Mesendoderm (in vitro differentiated cells): ENCODE measurements around the gene BUB1B.

ENCODE experiments used
- DNase-seq: peaks from one replicate; pipeline ENCODE4 v3.0.0; 2013
- H2AK5ac ChIP-seq: 2 replicates; pipeline ENCODE4 v1.6.1; 2013; ENCODE audit warnings: low read length, inconsistent platforms
- H2BK120ac ChIP-seq: 2 replicates; pipeline ENCODE4 v1.6.1; 2013; ENCODE audit warnings: low read depth, mild to moderate bottlenecking, low read length, moderate library complexity, mixed read lengths
- H2BK15ac ChIP-seq: replicated peaks from 2 replicates; pipeline ENCODE4 v1.6.1; 2013; ENCODE audit warnings: low read depth, mild to moderate bottlenecking, moderate library complexity
- H2BK5ac ChIP-seq: 2 replicates; pipeline ENCODE4 v1.6.1; 2013; ENCODE audit warnings: low read length, inconsistent platforms
- H3K18ac ChIP-seq: 2 replicates; pipeline ENCODE4 v1.6.1; 2013; ENCODE audit warnings: mild to moderate bottlenecking, low read length, mixed read lengths
- H3K23ac ChIP-seq: one replicate; pipeline ENCODE4 v1.6.1; 2013; ENCODE audit warnings: low read length
- H3K27ac ChIP-seq: 2 replicates; pipeline ENCODE4 v1.5.1; 2013; ENCODE audit warnings: low read depth, mild to moderate bottlenecking, inconsistent platforms, low read length, moderate library complexity
- H3K27me3 ChIP-seq: 2 replicates; pipeline ENCODE4 v1.6.1; 2013; ENCODE audit warnings: low read length, control low read depth, mild to moderate bottlenecking, inconsistent platforms; ENCODE audit not compliant: insufficient read depth, poor library complexity
- H3K36me3 ChIP-seq: 2 replicates; pipeline ENCODE4 v1.6.1; 2013; ENCODE audit warnings: low read length, inconsistent platforms; ENCODE audit not compliant: control insufficient read depth, insufficient read depth
- H3K4ac ChIP-seq: one replicate; pipeline ENCODE4 v1.6.1; 2013; ENCODE audit warnings: low read depth, mild to moderate bottlenecking, low read length, moderate library complexity
- H3K4me1 ChIP-seq: 2 replicates; pipeline ENCODE4 v1.6.1; 2013; ENCODE audit warnings: low read depth, low read length, inconsistent platforms; ENCODE audit not compliant: control insufficient read depth
- H3K4me2 ChIP-seq: 2 replicates; pipeline ENCODE4 v1.6.1; 2013; ENCODE audit warnings: low read length
- H3K4me3 ChIP-seq: 2 replicates; pipeline ENCODE4 v1.5.1; 2013; ENCODE audit warnings: mild to moderate bottlenecking, low read length
- H3K56ac ChIP-seq: one replicate; pipeline ENCODE4 v1.6.1; 2013; ENCODE audit warnings: low read length
- H3K79me1 ChIP-seq: 2 replicates; pipeline ENCODE4 v1.6.1; 2013; ENCODE audit warnings: low read length, inconsistent platforms
- H3K79me2 ChIP-seq: 2 replicates; pipeline ENCODE4 v1.6.1; 2013; ENCODE audit warnings: mild to moderate bottlenecking, low read length; ENCODE audit not compliant: control insufficient read depth, insufficient read depth
- H3K9ac ChIP-seq: 2 replicates; pipeline ENCODE4 v1.6.1; 2013; ENCODE audit warnings: low read length, inconsistent platforms
- H4K5ac ChIP-seq: one replicate; pipeline ENCODE4 v1.6.1; 2013; ENCODE audit warnings: low read length
- H4K8ac ChIP-seq: one replicate; pipeline ENCODE4 v1.6.1; 2013; ENCODE audit warnings: low read depth, mild to moderate bottlenecking, control low read depth, low read length, moderate library complexity
- WGBS: extraction: QIAGEN DNeasy Blood & Tissue Kit; methylation state at CpG from one replicate; pipeline ENCODE4 v1.1.7; 2013; ENCODE audit warnings: low lambda C conversion rate, missing lambda C conversion rate; ENCODE audit not compliant: insufficient coverage; ENCODE audit errors: extremely low coverage; 5-methylcytosine and 5-hydroxymethylcytosine counted together

The BUB1B gene

DNA sequence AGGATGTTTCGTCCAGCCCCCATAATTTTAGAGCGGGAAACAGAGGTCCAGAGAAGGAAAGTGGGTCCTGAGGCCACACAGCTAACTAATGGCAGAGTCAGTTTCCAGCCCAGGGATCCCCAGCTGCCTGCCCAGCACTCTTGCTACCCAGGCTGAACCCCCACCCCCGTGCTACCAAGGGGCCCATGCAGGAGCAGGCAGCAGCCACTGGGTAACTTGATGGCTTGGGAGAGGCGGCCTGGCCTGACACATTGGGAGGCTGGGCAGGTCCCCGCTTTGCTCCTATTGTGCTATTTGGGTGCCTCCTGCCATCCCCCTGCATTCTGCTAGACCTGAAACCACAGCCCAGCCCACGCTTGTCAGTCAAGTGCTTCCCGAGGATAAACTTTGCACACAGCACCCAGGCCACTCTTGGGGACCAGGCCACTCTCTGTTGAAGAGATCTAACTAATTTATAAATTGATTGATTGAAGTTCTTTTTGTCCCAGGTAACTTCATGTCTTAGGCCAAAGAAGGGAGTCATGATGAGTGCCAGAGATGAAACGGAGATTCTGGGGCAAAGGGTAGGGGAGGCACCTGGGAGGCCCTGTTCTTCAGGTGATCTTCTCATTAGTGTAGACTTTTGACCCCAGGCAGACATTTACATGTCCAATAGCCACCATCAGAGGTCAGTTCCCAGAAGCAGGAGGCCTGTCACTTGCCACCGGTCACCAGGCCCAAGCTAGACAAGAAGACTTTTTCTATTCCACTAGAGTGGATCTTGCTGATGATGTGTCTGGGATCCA, 85.0 kb downstream of the BUB1B start:
- Histone ChIP-seq H2BK120ac (no peak overlapping the region), H3K4me2 (no peak overlapping the region), H2BK15ac (no peak overlapping the region), H4K5ac (no peak overlapping the region), H2AK5ac (no peak overlapping the region), H3K27me3 (no peaks in the 10 kb centered on the region), H3K27ac (no peak overlapping the region), H3K79me1 (no peaks in the 10 kb centered on the region), H3K79me2 (no peaks in the 10 kb centered on the region), H3K4me1 (peaks cover 3% of the 10 kb centered on the region), H3K4me3 (no peak overlapping the region), H3K18ac (no peak overlapping the region), H3K56ac (no peak overlapping the region), H3K23ac (no peak overlapping the region), H3K36me3 (no peaks in the 10 kb centered on the region), H4K8ac (no peak overlapping the region), H3K9ac (no peak overlapping the region), H2BK5ac (no peak overlapping the region), H3K4ac (no peak overlapping the region)
- no CpG with 5 or more reads among the region's 9 CpGs for WGBS
- no peak for DNase-seq

DNA sequence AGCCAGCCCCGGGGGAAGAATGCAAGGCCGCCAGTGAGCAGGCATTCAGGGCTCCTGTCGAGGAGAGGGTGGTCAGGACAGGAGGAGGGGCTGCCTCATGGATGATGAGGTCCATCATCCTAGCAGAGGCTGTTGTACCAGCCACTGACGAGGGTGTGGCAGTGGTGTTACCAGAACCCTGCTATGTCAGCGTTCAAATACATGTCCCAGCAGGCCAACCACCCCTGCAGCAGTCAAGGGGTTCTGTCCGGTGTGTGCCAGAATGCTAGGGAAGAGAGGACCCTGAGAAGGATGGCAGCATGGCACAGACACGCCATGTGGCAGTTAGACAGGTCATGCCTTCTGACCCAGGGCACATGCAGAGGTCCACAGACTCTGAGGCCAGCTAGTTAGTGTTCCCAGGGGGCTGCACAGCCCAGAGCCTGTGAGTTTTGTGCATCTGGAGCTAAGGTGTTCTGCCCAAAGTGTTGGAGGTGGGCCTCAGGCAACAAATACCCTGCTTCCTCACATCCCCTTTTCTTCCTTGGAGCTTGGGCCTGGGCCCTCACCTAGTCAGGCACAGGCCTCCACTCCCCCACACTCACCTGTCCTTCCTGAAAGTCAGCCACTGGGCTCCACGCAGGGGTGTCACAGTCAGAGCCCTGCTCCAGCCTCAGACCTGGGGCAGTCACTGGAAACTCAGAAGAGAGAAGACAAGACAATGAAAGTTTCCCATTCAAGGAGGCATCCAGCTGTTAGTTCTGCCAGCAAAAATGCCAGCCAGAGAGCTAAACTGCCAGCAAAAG, 85.8 kb downstream of the BUB1B start:
- no peak overlapping the region for H3K23ac ChIP-seq
- DNase-seq = no peak
- no peak overlapping the region for H3K27ac ChIP-seq

GRCh38 chr15:40247406-40247971, 86.6 kb downstream of the BUB1B start:
- H3K27ac ChIP-seq = no peak overlapping the region
- no peak for DNase-seq

More for the DNA sequence above, 85.8 kb downstream of the BUB1B start:
- Histone ChIP-seq H3K9ac (no peak overlapping the region), H3K27me3 (peaks cover under 1% of the 10 kb centered on the region), H3K36me3 (no peaks in the 10 kb centered on the region), H4K8ac (no peak overlapping the region), H2BK5ac (no peak overlapping the region), H2BK15ac (no peak overlapping the region), H3K4ac (no peak overlapping the region), H3K18ac (no peak overlapping the region), H2BK120ac (no peak overlapping the region), H3K56ac (no peak overlapping the region), H3K79me2 (no peaks in the 10 kb centered on the region), H2AK5ac (no peak overlapping the region), H3K4me3 (no peak overlapping the region), H3K79me1 (no peaks in the 10 kb centered on the region), H4K5ac (no peak overlapping the region), H3K4me2 (no peak overlapping the region), H3K4me1 (peaks cover 3% of the 10 kb centered on the region)
- no CpG with 5 or more reads among the region's 8 CpGs for whole genome bisulfite sequencing

GRCh38 chr15:40248006-40248783, 87.3 kb downstream of the BUB1B start:
- H2AK5ac ChIP-seq = no peak overlapping the region
- no peak overlapping the region for H2BK15ac ChIP-seq
- H3K27ac ChIP-seq = no peak overlapping the region
- H3K79me1 ChIP-seq = no peaks in the 10 kb centered on the region
- no peak overlapping the region for H2BK120ac ChIP-seq
- H3K56ac ChIP-seq = no peak overlapping the region
- no peak overlapping the region for H3K9ac ChIP-seq
- no peak overlapping the region for H4K8ac ChIP-seq
- H3K18ac ChIP-seq = no peak overlapping the region
- no peak overlapping the region for H3K4me3 ChIP-seq
- no peaks in the 10 kb centered on the region for H3K79me2 ChIP-seq
- H3K4ac ChIP-seq = no peak overlapping the region
- H2BK5ac ChIP-seq = no peak overlapping the region
- H3K4me1 ChIP-seq = peaks cover 3% of the 10 kb centered on the region
- no peaks in the 10 kb centered on the region for H3K36me3 ChIP-seq
- H3K23ac ChIP-seq = no peak overlapping the region
- WGBS = no CpG with 5 or more reads among the region's 17 CpGs
- no peak for DNase-seq
- peaks cover 8% of the 10 kb centered on the region for H3K27me3 ChIP-seq
- no peak overlapping the region for H3K4me2 ChIP-seq
- H4K5ac ChIP-seq = no peak overlapping the region

More at GRCh38 chr15:40247406-40247971, 86.6 kb downstream of the BUB1B start:
- H3K23ac ChIP-seq = no peak overlapping the region
- WGBS = no CpG with 5 or more reads among the region's 12 CpGs
- H4K5ac ChIP-seq = no peak overlapping the region
- H2BK120ac ChIP-seq = no peak overlapping the region
- no peak overlapping the region for H2BK15ac ChIP-seq
- H3K4ac ChIP-seq = no peak overlapping the region
- H3K4me2 ChIP-seq = no peak overlapping the region
- peaks cover 3% of the 10 kb centered on the region for H3K4me1 ChIP-seq
- no peaks in the 10 kb centered on the region for H3K79me2 ChIP-seq
- H4K8ac ChIP-seq = no peak overlapping the region
- H3K9ac ChIP-seq = no peak overlapping the region
- no peak overlapping the region for H3K18ac ChIP-seq
- peaks cover 6% of the 10 kb centered on the region for H3K27me3 ChIP-seq
- H2AK5ac ChIP-seq = no peak overlapping the region
- no peak overlapping the region for H3K4me3 ChIP-seq
- no peaks in the 10 kb centered on the region for H3K79me1 ChIP-seq
- no peaks in the 10 kb centered on the region for H3K36me3 ChIP-seq
- H2BK5ac ChIP-seq = no peak overlapping the region
- no peak overlapping the region for H3K56ac ChIP-seq

DNA sequence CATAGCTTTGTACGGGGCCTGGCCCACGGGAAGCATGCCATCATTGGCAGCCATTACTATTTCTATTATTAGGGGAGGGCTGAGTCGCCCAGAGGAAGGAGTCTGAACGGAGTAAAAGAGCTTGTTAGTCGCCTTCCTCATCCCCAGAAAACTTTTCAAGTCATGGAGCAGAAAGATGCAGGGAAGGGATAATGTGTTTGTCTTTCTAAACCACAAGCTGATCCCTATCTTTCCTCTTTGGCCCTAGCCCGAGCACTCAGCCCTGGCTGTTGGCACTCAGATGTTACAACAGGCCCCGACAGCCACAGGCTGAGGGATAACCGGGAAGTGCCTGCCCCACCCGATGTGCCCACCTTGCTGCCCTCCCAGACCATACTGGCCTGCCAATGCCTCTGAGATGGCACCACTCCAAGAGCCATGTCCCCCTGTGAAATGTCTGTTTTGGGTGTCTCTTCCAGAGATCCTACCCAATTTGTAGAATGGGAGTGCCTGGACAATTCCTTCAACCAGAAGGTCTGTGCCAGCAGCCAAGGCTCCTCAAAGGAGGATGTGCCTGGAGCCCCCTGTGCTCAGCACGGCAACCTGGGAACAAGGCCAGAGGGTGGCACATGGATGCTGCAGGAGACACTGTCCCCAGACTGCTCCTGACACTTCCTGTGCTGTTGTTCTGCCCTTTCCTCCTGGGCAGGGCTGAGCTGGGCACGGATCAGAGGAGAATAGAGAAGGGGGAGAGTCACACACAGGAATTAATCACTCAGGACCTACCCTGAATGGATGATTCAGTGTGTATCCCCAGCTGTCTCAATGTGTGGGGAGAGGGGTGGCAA, 88.8 kb downstream of the BUB1B start:
- H3K27me3 ChIP-seq = peaks cover 12% of the 10 kb centered on the region
- no CpG with 5 or more reads among the region's 11 CpGs for WGBS

More for the DNA sequence above, 88.8 kb downstream of the BUB1B start:
- no peak for DNase-seq
- H2BK5ac ChIP-seq = no peak overlapping the region
- H4K5ac ChIP-seq = no peak overlapping the region
- H3K4me2 ChIP-seq = no peak overlapping the region
- no peak overlapping the region for H3K56ac ChIP-seq
- no peak overlapping the region for H2BK120ac ChIP-seq
- H3K4me3 ChIP-seq = no peak overlapping the region
- H3K79me1 ChIP-seq = no peaks in the 10 kb centered on the region
- no peak overlapping the region for H3K9ac ChIP-seq
- no peak overlapping the region for H3K27ac ChIP-seq
- H3K18ac ChIP-seq = no peak overlapping the region
- H2BK15ac ChIP-seq = no peak overlapping the region
- no peak overlapping the region for H2AK5ac ChIP-seq
- no peak overlapping the region for H3K23ac ChIP-seq
- H3K4me1 ChIP-seq = peaks cover 3% of the 10 kb centered on the region
- no peak overlapping the region for H4K8ac ChIP-seq
- H3K79me2 ChIP-seq = no peaks in the 10 kb centered on the region
- H3K4ac ChIP-seq = no peak overlapping the region
- no peaks in the 10 kb centered on the region for H3K36me3 ChIP-seq
